ELF-1 (cell line): ENCODE results near the gene PCDH18.
A peak's percentile ranks its signal among the peaks of the same experiment; 100 is the strongest.
"Not testable (repeated sequence)": the region's sequence is repeated elsewhere in the genome, so short reads cannot be mapped to it uniquely, and the experiment has no call there.

Experiments used
- DNase-seq: peaks from one replicate; pipeline ENCODE4 v3.0.0-alpha.2; 2016; ENCODE audit warnings: low read depth, low spot score

The PCDH18 gene

DNA sequence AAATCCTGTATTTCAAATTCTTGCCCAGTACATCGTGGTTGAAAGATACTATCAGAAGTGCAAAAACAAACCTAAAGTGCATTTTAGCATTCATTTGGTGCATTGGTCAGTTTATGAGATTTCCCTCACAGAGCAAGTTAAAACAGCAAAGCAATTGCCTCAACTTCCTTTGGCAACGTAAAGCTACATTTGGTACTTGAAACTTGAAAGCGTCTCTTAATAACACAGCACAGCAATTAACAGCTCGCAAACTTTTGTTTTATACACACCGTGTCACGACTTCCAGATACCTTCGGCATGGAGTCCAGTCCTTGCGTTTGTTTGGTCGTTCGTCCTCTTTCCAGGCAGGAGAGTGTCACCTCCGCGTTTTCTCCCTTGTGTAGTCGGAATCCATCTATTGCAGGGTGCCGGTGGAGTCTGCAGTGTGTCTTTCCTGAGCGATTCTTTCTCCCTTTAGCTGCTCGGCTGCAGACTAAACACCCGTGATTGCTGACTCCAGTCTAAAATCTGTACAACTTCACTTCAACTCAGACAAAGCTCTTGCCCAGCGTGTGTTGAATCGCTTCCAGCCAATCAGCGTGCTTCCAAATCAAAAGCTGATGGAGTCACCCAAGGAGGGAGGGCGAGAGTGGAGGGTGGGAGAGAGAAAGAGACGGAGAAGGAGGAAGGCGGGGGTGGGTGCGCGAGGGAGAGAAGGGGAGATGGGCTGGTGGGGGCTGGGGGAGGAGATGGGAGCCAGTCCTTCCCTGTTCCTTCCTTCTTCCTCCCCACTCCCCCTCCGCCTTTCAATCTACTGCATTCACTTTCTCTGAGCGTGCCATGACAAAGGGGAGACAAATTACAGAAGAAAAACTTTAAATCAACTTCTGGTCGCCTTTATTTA, at the start of gene PCDH18:
TSS of gene PCDH18 (minus strand) at position 509 of the 883 bp plus-strand sequence. CDS start at position 103, 406 bp downstream.
- peak; percentile 87 for DNase-seq

- DNase-seq: no peak
Observed at GRCh38 chr4:137576446-137576845, 44.2 kb upstream of the PCDH18 start.

- peak; percentile 11 for DNase-seq
Observed at GRCh38 chr4:137572647-137573046, 40.4 kb upstream of the PCDH18 start.

- DNase-seq: no peak
Observed at GRCh38 chr4:137572163-137572562, 39.9 kb upstream of the PCDH18 start.

DNA sequence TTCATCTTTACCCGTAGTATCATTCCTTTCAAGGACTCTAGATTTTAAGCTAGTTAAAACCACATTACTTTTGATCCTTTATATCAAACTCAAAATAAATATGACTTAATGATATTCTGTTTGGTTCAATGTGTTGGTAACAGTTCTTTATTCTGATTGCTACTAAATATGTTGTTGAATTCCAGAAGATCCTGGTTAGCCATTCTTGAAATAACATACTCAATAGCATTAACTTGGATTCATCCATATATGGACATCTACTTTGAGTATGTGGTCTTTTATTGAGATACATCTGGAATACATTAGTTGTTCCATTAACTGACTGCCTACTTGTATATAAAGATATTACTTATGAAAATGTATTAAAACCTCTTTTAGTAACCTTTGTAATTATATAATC, 27.5 kb upstream of the PCDH18 start:
- DNase-seq: no peak

DNA sequence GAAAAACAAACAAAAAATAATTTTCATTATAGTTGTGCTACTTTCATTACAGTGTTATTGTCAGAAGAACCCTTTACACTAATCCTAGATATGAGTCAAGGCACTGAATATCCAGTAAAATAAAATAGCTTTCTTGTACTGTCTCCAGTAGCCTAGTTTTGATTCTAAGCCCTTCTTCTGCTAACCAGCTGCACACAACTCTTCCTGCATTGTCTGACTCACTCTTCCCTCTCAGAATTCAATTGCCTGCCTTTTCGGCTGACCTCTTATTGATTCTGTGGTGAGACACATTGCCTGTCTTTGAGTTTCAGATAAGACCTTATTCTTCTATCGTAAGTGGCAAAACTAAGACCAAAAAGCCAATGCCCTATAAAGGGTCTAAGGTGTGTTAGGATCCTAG, 26.7 kb upstream of the PCDH18 start:
- DNase-seq: no peak

DNA sequence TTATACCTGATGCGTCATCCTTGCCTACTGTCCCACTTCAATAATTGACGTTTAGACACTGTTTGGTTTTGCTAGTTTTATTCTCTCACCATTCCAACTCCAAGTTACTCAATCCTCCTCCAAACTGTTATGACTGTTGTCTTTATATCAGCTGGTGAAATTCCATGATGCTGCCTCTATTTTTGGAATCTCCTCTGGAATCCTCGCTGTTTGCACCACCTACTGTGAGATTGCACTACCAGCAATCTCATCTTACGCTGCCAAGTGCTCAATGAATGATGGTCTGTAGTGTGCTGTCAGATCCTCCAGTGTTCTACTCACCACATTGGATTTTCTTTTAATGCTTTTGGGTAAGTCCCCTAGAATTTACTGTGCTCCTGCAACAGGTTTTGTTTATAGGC, 13.2 kb upstream of the PCDH18 start:
- peak; percentile 34 for DNase-seq

GRCh38 chr4:137543648-137544047, 11.4 kb upstream of the PCDH18 start:
- no peak for DNase-seq

DNA sequence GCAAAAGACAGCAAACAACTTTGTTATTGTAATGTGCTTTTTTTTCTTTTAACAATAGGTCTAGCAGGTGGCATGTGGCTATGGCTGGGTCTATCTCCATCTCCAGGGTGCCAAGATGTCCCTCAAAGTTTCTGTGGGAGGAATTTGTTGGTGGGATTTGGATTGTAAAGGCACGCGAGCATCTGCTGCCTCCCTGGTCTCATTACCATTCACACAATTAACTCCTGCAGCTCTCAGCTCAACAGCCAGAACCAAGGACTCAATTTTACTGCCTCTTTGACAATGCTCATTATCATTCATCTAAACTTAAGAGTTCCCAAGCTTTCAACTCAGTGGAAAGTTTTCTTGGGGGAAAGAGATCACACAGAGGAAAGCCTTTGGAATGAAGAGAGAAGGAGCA, 10.9 kb upstream of the PCDH18 start:
- DNase-seq: peak; percentile 78

DNA sequence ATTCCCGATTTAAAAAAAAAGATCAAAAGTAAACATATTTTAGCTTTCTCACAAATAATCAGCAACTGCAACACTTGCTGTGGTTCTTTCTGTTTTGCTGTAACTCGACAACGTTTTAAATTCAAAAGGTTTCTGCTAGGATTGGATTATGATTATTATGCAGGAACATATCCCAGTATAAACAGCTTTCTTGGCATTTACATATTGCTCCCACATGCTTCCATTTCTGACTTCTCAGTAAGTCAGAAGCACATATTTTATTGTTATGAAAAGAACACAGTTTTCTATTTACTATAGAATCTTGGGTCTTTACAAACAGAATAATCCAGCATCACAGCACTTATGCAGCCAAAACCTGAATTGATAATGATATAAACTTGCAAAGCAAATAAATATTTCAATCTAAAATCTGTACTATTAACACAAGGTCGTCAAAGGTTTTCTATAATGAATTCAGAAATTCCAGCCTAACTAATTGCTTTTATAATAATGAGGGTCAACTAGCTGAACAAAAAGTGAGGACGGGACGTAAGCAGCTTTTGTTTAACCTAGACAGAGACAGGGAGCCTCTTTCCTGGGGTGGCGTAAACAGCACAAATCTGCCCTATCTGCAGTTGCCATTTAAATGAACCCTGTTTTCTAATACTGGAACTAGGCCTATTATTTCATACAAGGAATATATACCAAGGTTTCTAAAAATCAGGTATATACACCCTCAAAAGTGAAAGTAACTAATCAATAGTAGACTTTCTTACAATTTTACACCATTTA, 9.8 kb upstream of the PCDH18 start:
- no peak for DNase-seq

- DNase-seq: no peak
Observed at GRCh38 chr4:137541181-137541580, 8.9 kb upstream of the PCDH18 start.

DNA sequence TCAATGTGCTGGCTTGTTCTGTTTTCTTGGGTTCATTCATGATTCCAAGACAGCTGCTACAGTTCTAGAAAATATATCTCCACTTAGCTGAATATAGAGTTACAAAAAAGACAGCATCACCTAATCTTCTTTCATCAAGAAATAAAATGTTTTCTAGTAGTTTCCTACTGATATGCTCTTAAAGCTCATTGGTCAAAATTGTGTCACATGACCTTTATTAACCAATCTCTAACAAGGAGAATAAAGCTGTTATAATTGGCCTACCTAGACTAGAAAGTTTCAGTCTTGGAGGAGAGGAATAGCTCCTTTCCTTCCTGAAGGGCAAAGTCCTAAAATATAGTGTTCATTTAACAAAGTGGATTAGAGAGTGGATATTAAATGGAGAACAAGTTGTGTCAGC, 8.1 kb upstream of the PCDH18 start:
- DNase-seq: no peak

DNA sequence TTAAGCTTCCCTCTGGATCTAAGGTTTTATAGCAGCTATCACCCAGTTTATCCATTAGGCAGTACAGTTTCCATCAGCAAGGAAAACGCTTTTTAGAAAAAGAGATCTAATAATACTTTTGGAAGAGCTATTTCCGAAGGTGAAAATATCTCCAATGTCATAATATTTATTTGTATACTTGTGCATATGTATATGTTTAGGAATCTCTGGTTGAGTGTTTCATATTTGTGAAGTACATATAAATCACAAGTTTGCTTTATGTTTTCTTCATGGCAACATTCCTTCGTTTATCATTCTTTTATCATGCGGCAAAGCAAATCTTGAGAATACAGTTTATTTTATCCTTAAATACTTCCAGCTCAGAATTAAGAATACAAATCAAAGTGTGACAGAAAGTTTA, 6.2 kb upstream of the PCDH18 start:
- DNase-seq: no peak

DNA sequence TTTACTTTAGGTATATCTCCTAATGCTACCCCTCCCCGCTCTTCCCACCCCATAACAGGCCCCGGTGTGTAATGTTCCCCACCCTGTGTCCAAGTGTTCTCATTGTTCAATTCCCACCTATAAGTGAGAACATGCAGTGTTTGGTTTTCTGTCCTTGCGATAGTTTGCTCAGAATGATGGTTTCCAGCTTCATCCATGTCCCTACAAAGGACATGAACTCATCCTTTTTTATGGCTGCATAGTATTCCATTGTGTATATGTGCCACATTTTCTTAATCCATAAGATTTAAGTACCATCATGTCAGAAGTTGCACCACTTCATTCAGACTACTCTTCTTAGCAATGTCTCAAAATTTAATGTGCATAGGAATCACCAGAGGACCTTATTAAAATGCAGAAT, 5.5 kb upstream of the PCDH18 start:
- not testable (repeated sequence) for DNase-seq

DNA sequence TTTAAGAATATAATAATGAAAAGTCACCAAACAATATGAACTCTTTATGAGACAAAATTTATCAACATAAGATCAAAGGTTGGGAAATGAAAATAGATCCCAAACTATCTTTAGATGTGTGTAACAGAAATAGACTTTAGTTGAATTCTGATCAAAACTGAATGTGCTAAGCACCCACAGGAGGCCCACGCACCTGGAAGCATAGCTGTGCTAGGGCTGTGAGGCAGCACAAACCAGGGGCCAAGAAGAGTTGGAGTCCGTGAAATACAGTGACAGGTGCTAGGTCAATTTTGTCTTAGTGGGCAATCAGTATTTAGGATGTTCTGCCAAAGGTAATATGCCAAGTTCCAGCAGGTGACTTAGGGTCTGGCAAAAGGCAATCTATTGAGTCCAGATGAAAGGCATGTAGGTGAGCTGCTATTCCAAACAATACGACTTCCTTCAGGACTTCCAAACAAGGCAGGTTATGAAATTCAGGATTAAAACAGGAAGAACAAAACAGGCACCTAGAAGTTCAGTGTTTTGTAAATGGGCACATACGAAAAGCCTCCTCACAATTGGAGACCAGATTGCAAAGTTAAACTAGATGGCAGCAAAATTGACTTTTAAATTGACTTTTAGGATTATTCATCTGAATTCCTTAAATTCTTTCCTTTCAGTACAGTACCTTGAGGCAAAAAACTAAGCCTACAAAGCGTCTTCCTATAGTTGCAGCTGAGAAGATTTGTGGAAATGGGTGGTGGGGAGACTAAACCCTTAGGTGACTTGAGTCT, 4.7 kb upstream of the PCDH18 start:
- peak; percentile 62 for DNase-seq

DNA sequence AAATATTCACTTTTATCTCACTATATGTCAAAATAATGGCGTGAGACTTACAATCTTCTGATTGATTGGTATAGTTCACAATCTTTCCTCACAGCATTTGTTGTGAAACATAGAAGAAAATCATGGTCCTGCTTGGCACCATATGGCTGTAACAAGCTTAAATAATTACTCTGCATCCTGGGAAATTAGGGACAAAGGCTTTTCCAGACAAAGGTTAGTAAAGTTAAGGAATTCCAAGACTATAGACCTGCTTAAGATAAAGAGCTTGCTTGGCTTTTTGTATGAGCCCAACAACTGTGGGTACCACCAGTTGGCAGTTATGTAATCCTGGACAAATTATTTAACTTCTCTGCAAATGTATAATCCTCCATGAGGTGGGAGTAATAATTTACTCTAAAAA, 3.4 kb upstream of the PCDH18 start:
- no peak for DNase-seq

DNA sequence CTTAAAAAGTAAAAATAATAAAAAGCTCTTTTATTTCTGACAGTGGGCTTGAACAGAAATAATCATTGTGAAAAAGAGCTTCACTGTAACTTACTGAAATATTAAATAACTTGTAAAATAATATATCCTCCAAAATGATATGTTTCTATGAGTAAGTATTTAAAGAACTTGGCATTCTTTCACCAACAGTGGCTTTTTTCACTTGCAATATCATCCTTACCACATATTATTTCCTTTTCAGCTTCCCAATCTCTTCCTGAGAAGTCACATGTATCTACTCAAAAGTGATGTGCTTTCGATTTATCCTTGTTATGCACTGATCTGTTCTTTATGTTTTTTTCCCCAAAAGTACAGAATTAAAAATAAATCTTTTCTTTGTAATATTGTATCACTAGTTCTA, 2.2 kb upstream of the PCDH18 start:
- no peak for DNase-seq

DNA sequence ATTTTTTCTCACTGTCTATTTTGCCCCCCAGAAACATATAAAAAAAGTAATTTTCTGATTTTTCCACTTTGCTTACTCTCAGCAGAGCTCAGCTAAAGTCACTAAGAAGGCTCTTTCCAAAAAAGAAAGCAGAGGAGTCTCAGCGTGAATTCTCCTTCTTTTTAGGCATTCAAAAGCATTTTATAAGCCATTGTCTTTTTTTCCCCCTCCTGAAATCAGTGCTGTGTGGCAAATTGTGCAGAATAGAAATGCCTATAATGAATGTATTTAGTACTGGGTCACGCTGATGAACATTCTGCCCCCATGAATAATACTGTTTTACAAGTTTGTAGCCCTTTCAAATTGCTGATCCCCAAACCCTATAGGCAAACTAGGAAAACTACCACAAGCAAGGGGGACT, 1.6 kb upstream of the PCDH18 start:
- no peak for DNase-seq

GRCh38 chr4:137532869-137533236, 559 bp upstream of the PCDH18 start:
- no peak for DNase-seq

DNA sequence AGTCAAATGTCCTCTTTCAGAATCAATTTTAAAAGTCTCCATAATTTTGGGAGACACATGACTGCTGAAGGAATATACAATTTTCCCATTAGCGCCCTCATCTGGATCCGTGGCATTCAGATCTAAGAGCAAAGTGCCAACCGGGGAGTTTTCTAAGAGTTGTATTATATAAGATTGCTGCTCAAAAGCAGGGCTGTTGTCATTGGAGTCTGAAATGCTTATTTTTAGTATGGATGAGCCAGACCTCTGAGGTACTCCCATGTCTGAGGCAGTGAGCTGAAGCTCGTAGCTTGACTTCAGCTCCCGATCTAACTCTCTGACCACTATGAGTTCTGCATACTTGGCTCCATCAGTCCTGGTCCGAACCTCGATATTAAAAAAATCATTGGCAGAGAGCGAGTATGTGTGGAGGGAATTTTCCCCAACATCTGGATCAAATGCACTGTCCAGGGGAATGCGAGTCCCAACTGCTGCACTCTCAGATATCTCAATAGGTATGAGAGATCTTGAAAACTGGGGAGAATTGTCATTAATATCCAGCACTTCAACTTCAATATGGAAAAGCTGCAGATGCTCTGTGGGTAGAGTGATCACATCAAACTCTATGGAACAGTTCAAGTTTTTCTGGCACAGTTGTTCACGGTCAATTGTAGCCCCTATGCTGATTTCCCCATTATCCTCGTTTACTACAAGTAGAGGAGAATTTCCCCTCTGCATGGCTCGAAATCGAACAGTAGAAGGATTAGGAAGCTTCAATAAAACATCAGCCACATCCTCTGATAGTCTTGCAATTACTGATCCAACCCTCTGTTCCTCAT, 917 bp downstream of the PCDH18 start:
- DNase-seq: no peak

GRCh38 chr4:137530176-137530575, 2.1 kb downstream of the PCDH18 start:
- DNase-seq: no peak
